ENCODE results near the gene LRRC7.

DNA sequence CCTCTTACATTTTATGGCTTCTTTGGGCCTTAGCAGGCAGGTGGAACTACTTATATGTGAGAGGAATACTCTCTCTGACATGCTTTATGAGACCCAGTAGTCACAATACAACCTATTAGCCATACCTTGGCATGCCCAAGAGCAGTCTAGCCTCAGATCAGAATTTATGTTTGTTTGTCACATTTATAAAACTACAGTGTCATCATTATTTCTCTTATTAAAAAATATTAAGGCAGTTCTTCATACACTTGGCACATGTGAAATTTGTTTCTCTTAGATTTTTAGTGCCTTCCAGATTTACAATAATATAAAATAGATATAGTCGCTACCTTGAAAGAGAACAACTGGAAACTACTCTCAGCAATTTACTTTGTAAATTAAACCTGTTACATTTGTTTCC lies 519.2 kb downstream of the LRRC7 start:
- TF ChIP-seq SUZ12 (IDR thresholded peaks at IDR 0.05; ENCODE audit: extremely low read depth, insufficient read depth, insufficient read length) (no peak), YY1 (IDR thresholded peaks at IDR 0.05; ENCODE audit: insufficient read depth, insufficient read length) (no peak)
